Pancreas (tissue), 10 donors: Measurements from ENCODE around the gene MED25. TPM values are rescaled to one million over a fixed set of nuclear protein-coding genes. Genes with fewer than 3 reads are reported as not detected.

Source experiments
- ATAC-seq, 4 donors: fragments of 200-7000 bp; cut with Tn5 transposase; one replicate each; pipeline versions ENCODE4 v1.8.0 to v1.9.1; 2020; ENCODE audit warnings: mild to moderate bottlenecking in 4 of 4, moderate library complexity in 4 of 4
- DNase-seq, 6 donors: peaks; one replicate each; pipeline ENCODE4 v3.0.0-alpha.2; 2020
- FAIRE-seq: peaks from 2 replicates; lab custom pipeline; 2012; peaks lifted over from hg19 to GRCh38; lab: Jason Lieb, UNC
- H3K27ac ChIP-seq, 4 donors: fragments of 200-600 bp; sonication (generic); 1 replicate in 3 of 4; 2 replicates in 1 of 4; pipeline versions ENCODE4 v1.5.0 to v1.8.0; 2020
- H3K27me3 ChIP-seq, 4 donors: fragments of 200-600 bp; one replicate each; pipeline ENCODE4 v1.8.0; 2021
- H3K36me3 ChIP-seq, 3 donors: fragments of 200-600 bp; sonication (generic) in 1 of 3; one replicate each; pipeline versions ENCODE4 v1.5.0 to v1.8.0; 2020 to 2021
- H3K4me1 ChIP-seq, 3 donors: fragments of 200-600 bp; one replicate each; pipeline ENCODE4 v1.8.0; 2021
- H3K4me3 ChIP-seq, 4 donors: fragments of 200-600 bp; sonication (generic) in 2 of 4; one replicate each; pipeline versions ENCODE4 v1.5.0 to v1.8.0; 2020 to 2021
- H3K9me3 ChIP-seq, 4 donors: fragments of 200-600 bp; one replicate each; pipeline ENCODE4 v1.8.0; 2021
- whole genome bisulfite sequencing, 2 donors: extraction: QIAGEN DNeasy Blood & Tissue Kit; methylation state at CpG; one replicate each; pipeline ENCODE4 v1.1.7; 2013; 5-methylcytosine and 5-hydroxymethylcytosine counted together
- intact Hi-C, 3 donors: fragments of 100-400 bp; cut with DNase I; formaldehyde crosslinking; loops; one replicate each; pipeline versions ENCODE4 v1.11.1 to v1.14.2; 2022
- polyA plus RNA-seq, 2 donors: library from polyadenylated mRNA; stranded (reverse); fragments of 200-250 nt; gene quantifications; one replicate each; pipeline ENCODE4 v1.2.3, GENCODE V29; 2013
- total RNA-seq, 6 donors: library from RNA; stranded (reverse); fragmentation: NEBNext Ultra II Directional in 4 of 6; extraction: Animal tissue kit (Norgen Biotek cat#: 25700) in 4 of 6; gene quantifications; one replicate each; pipeline versions ENCODE4 v1.2.1 to v1.2.4, GENCODE V29; 2021 to 2023
- TF ChIP-seq, protein P1 (sequence below), 4 donors: fragments of 200-600 bp; sonication (generic) in 3 of 4; IDR thresholded peaks; one replicate each; pipeline versions ENCODE4 v1.5.0 to v1.8.0; 2021; ENCODE audit warnings: antibody characterized with exemption in 4 of 4
- donor health status: healthy with polysubstance abuse.
- donor health status: DM: no; HTN: no; CAD: no; lungs with moderate emphysema.
- donor health status: DM: no; HTN: no; CAD: no.
- donor health status: control.
- donor health status: control.
- donor health status: Bipolar disorder and iron deficiency.
- donor health status: DM: yes; HTN: yes; CAD: no.
- donor health status: DM: no; HTN: no; CAD: no.
- donor health status: DM: no; HTN: no; CAD: no.
- donor health status: DM: yes; HTN: yes; CAD: no.

MED25 gene
- total and polyA plus RNA-seq, 8 donors, result 19.4 to 60.0 (median 27.8) TPM

DNA sequence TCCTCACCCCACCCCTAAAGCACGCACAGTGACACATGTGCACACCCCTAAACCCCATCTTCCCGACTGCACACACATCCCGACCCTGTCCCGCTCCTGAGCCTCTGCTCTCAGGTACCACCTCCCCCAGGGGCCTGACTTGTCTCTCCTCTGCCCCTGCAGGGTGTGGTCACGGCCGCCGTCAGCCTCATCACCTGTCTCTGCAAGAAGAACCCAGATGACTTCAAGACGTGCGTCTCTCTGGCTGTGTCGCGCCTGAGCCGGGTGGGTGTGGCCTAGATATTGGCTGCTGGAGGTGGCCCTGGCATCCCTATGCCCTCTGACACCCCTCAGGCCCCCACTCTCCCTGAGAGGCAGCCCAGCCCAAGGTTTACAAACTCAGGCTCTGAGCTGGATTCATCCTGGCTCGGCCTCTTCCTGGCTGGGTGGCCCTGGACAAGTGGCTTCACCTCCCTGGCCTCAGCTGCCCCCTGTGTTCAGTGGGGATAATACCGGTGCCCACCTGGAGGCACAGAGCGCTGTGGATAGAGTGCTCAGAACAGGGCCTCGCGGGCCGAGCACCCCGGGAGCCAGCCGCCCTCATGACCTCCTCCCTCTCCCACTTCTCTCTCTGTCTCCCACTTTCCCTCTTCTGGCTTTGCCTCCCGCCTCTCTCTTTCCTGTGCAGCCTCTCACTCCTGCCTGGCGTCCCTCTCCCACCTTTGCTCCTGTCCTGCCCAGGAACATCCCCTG is 25.1 kb upstream of the MED25 start:
- ATAC-seq, result no peak
- no peak for DNase-seq
- Histone ChIP-seq H3K36me3 (peaks cover 4 to 21% (median 13%) of the 10 kb centered on the region in 3 donors), H3K27ac (no peak overlapping the region), H3K4me1 (no peaks in the 10 kb centered on the region), H3K27me3 (no peaks in the 10 kb centered on the region), H3K9me3 (no peaks in the 10 kb centered on the region), H3K4me3 (no peak overlapping the region)
- 91% methylated on average over 22 of the region's 22 CpGs for WGBS, 2 donors
- TF ChIP-seq, protein P1, sequence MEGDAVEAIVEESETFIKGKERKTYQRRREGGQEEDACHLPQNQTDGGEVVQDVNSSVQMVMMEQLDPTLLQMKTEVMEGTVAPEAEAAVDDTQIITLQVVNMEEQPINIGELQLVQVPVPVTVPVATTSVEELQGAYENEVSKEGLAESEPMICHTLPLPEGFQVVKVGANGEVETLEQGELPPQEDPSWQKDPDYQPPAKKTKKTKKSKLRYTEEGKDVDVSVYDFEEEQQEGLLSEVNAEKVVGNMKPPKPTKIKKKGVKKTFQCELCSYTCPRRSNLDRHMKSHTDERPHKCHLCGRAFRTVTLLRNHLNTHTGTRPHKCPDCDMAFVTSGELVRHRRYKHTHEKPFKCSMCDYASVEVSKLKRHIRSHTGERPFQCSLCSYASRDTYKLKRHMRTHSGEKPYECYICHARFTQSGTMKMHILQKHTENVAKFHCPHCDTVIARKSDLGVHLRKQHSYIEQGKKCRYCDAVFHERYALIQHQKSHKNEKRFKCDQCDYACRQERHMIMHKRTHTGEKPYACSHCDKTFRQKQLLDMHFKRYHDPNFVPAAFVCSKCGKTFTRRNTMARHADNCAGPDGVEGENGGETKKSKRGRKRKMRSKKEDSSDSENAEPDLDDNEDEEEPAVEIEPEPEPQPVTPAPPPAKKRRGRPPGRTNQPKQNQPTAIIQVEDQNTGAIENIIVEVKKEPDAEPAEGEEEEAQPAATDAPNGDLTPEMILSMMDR (IDR thresholded peaks at IDR 0.05), result no peak
- intact Hi-C loops, result no loop called here
- no peak for FAIRE-seq

GRCh38 chr19:49793561-49793840 is 24.6 kb upstream of the MED25 start:
- Histone ChIP-seq H3K9me3 (no peaks in the 10 kb centered on the region), H3K4me1 (no peaks in the 10 kb centered on the region), H3K4me3 (no peak overlapping the region), H3K27ac (no peak overlapping the region), H3K27me3 (no peaks in the 10 kb centered on the region), H3K36me3 (peaks cover 4 to 21% (median 13%) of the 10 kb centered on the region in 3 donors)
- WGBS, 2 donors, result 93 to 95% methylated on average over 6 of the region's 6 CpGs
- FAIRE-seq (no peak), DNase-seq (no peak), ATAC-seq (no peak)
- TF ChIP-seq, protein P1 (IDR thresholded peaks at IDR 0.05), result no peak
- intact Hi-C loops, result no loop called here

DNA sequence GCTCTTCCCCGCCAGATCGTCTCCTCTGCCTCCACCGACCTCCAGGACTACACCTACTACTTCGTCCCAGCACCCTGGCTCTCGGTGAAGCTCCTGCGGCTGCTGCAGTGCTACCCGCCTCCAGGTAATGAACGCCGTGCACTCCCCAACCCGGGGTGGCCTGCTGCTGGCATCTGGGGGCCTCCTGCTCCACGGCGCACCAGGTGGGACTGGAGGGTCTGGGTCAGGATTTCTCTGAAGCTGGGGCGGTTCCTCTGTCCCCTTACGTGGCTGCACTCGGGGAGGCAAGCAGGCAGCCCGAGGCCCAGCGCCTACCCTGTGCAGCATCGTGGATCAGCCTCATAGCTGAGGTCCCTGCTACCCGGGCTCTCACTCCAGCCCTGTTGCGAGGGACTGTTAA is 22.5 kb upstream of the MED25 start:
- no peak overlapping the region for H3K4me3 ChIP-seq
- H3K36me3 ChIP-seq, result peaks cover 4 to 21% (median 13%) of the 10 kb centered on the region in 3 donors
- DNase-seq, result no peak
- intact Hi-C loops, result no loop called here
- no peak overlapping the region for H3K27ac ChIP-seq
- WGBS, 2 donors, result 93 to 95% methylated on average over 20 of the region's 20 CpGs
- TF ChIP-seq, protein P1 (IDR thresholded peaks at IDR 0.05), result no peak
- H3K4me1 ChIP-seq, result no peaks in the 10 kb centered on the region
- no peaks in the 10 kb centered on the region for H3K9me3 ChIP-seq
- no peak for FAIRE-seq
- H3K27me3 ChIP-seq, result no peaks in the 10 kb centered on the region
- ATAC-seq, result no peak

GRCh38 chr19:49798574-49798973 is 19.5 kb upstream of the MED25 start:
- DNase-seq, result peak in 1 of 6 donors; percentile 67
- no peaks in the 10 kb centered on the region for H3K27me3 ChIP-seq
- no peak for FAIRE-seq
- TF ChIP-seq, protein P1 (IDR thresholded peaks at IDR 0.05), result no peak
- ATAC-seq, result no peak
- peaks cover 4 to 21% (median 4%) of the 10 kb centered on the region in 3 donors for H3K36me3 ChIP-seq
- no peak overlapping the region for H3K4me3 ChIP-seq
- no peaks in the 10 kb centered on the region for H3K9me3 ChIP-seq
- WGBS, 2 donors, result 92 to 93% methylated on average over 11 of the region's 11 CpGs
- H3K4me1 ChIP-seq, result no peaks in the 10 kb centered on the region
- intact Hi-C loops, result no loop called here
- H3K27ac ChIP-seq, result no peak overlapping the region

DNA sequence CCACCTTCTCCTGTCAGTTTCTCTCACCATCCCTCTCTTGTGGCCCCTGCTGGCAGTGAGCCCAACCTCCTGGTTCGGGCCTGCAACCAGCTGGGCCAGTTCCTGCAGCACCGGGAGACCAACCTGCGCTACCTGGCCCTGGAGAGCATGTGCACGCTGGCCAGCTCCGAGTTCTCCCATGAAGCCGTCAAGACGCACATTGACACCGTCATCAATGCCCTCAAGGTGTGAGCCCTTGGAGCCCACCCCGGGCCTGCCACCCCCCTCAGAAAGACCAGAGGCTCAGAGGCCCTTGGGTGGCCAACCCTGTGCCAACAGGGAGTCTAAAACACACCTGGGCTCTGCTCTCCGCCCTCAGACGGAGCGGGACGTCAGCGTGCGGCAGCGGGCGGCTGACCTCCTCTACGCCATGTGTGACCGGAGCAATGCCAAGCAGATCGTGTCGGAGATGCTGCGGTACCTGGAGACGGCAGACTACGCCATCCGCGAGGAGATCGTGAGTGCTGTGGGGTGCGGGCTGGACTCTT is 18.8 kb upstream of the MED25 start:
- intact Hi-C loops, result no loop called here
- ATAC-seq (no peak), FAIRE-seq (no peak), DNase-seq (peak in 2 of 6 donors; percentile 43 to 67)
- Histone ChIP-seq H3K9me3 (no peaks in the 10 kb centered on the region), H3K27ac (no peak overlapping the region), H3K27me3 (no peaks in the 10 kb centered on the region), H3K36me3 (peaks cover 4 to 17% (median 4%) of the 10 kb centered on the region in 3 donors), H3K4me3 (no peak overlapping the region), H3K4me1 (no peaks in the 10 kb centered on the region)
- WGBS, 2 donors, result 89 to 92% methylated on average over 28 of the region's 28 CpGs
- TF ChIP-seq, protein P1 (IDR thresholded peaks at IDR 0.05), result no peak
